Trophoblast cell (in vitro differentiated cells and primary cell): ENCODE data around the gene SPANXN2.

Experiments used
- DNase-seq, 2 donors: peaks; one replicate each; pipeline ENCODE4 v3.0.0-alpha.2; 2016
- H2AFZ ChIP-seq: 2 replicates; pipeline ENCODE4 v1.6.1; 2013; ENCODE audit warnings: low read length, moderate library complexity, mild to moderate bottlenecking; ENCODE audit not compliant: insufficient read depth, poor library complexity
- H2AK5ac ChIP-seq: 2 replicates; pipeline ENCODE4 v1.6.1; 2013; ENCODE audit warnings: mild to moderate bottlenecking, low read length
- H2BK120ac ChIP-seq: 2 replicates; pipeline ENCODE4 v1.6.1; 2013; ENCODE audit warnings: low read length, mild to moderate bottlenecking, moderate library complexity; ENCODE audit not compliant: insufficient read depth, poor library complexity
- H2BK12ac ChIP-seq: 2 replicates; pipeline ENCODE4 v1.6.1; 2013; ENCODE audit warnings: mild to moderate bottlenecking, low read length, moderate library complexity
- H2BK5ac ChIP-seq: 2 replicates; pipeline ENCODE4 v1.6.1; 2013; ENCODE audit warnings: low read length, low read depth, moderate library complexity, mild to moderate bottlenecking; ENCODE audit not compliant: poor library complexity
- H3K14ac ChIP-seq: 2 replicates; pipeline ENCODE4 v1.6.1; 2013; ENCODE audit warnings: mild to moderate bottlenecking, low read length
- H3K18ac ChIP-seq: 2 replicates; pipeline ENCODE4 v1.6.1; 2013; ENCODE audit warnings: mild to moderate bottlenecking, low read length
- H3K23ac ChIP-seq: 2 replicates; pipeline ENCODE4 v1.6.1; 2013; ENCODE audit warnings: low read length
- H3K27ac ChIP-seq: 2 replicates; pipeline ENCODE4 v1.5.1; 2013; ENCODE audit warnings: low read depth, mild to moderate bottlenecking, inconsistent platforms, low read length, moderate library complexity
- H3K27me3 ChIP-seq: 2 replicates; pipeline ENCODE4 v1.6.1; 2013; ENCODE audit warnings: inconsistent platforms, mild to moderate bottlenecking, low read length, moderate library complexity; ENCODE audit not compliant: insufficient read depth
- H3K36me3 ChIP-seq, 2 experiments: 1 replicate in 1 of 2; 2 replicates in 1 of 2; pipeline ENCODE4 v1.6.1; 2013; ENCODE audit warnings: low read length in 2 of 2, mild to moderate bottlenecking in 2 of 2, moderate library complexity in 1 of 2; ENCODE audit not compliant: insufficient read depth in 2 of 2, control insufficient read depth in 1 of 2
- H3K4ac ChIP-seq: 2 replicates; pipeline ENCODE4 v1.6.1; 2013; ENCODE audit warnings: low read depth, mild to moderate bottlenecking, low read length, moderate library complexity
- H3K4me1 ChIP-seq, 2 experiments: 1 replicate in 1 of 2; 2 replicates in 1 of 2; pipeline ENCODE4 v1.6.1; 2013; ENCODE audit warnings: low read length in 2 of 2, mild to moderate bottlenecking in 2 of 2, moderate library complexity in 1 of 2; ENCODE audit not compliant: insufficient read depth in 2 of 2, control insufficient read depth in 1 of 2
- H3K4me2 ChIP-seq: 2 replicates; pipeline ENCODE4 v1.6.1; 2013; ENCODE audit warnings: inconsistent platforms, mild to moderate bottlenecking, low read length, moderate library complexity
- H3K4me3 ChIP-seq: 2 replicates; pipeline ENCODE4 v1.5.1; 2013; ENCODE audit warnings: mild to moderate bottlenecking, low read depth, low read length, inconsistent platforms
- H3K79me1 ChIP-seq: one replicate; pipeline ENCODE4 v1.6.1; 2013; ENCODE audit warnings: low read length
- H3K79me2 ChIP-seq: 2 replicates; pipeline ENCODE4 v1.6.1; 2013; ENCODE audit warnings: low read length, mild to moderate bottlenecking; ENCODE audit not compliant: control insufficient read depth, insufficient read depth, poor library complexity
- H3K9ac ChIP-seq: 2 replicates; pipeline ENCODE4 v1.6.1; 2013; ENCODE audit warnings: mild to moderate bottlenecking, low read length
- H3K9me3 ChIP-seq: 2 replicates; pipeline ENCODE4 v1.6.1; 2013; ENCODE audit warnings: low read depth, mild to moderate bottlenecking, control low read depth, inconsistent platforms, low read length; ENCODE audit not compliant: insufficient read depth
- H4K12ac ChIP-seq: 2 replicates; pipeline ENCODE4 v1.6.1; 2013; ENCODE audit warnings: low read depth, mild to moderate bottlenecking, low read length, moderate library complexity
- H4K8ac ChIP-seq: 2 replicates; pipeline ENCODE4 v1.6.1; 2013; ENCODE audit warnings: low read depth, mild to moderate bottlenecking, low read length, moderate library complexity
- H4K91ac ChIP-seq: one replicate; pipeline ENCODE4 v1.6.1; 2013; ENCODE audit warnings: low read depth, mild to moderate bottlenecking, low read length, moderate library complexity
- WGBS: extraction: QIAGEN DNeasy Blood & Tissue Kit; methylation state at CpG from one replicate; pipeline ENCODE4 v1.1.7; 2013; ENCODE audit warnings: missing lambda C conversion rate; ENCODE audit not compliant: insufficient read length, insufficient coverage; ENCODE audit errors: extremely low coverage; 5-methylcytosine and 5-hydroxymethylcytosine counted together

Gene SPANXN2

GRCh38 chrX:143757375-143757774 is 36.8 kb upstream of the SPANXN2 start:
- no peak overlapping the region for H4K12ac ChIP-seq
- H3K36me3 ChIP-seq, result no peaks in the 10 kb centered on the region
- no peak overlapping the region for H2BK120ac ChIP-seq
- no peaks in the 10 kb centered on the region for H3K79me2 ChIP-seq
- no peak overlapping the region for H3K18ac ChIP-seq
- H3K9ac ChIP-seq, result no peak overlapping the region
- H3K27ac ChIP-seq, result no peak overlapping the region
- no peak overlapping the region for H3K4ac ChIP-seq
- no peak overlapping the region for H4K8ac ChIP-seq
- H3K23ac ChIP-seq, result no peak overlapping the region
- no peak overlapping the region for H3K14ac ChIP-seq
- H4K91ac ChIP-seq, result no peak overlapping the region
- no peak overlapping the region for H3K4me3 ChIP-seq
- H2BK5ac ChIP-seq, result no peak overlapping the region
- WGBS, result no CpG with 5 or more reads among the region's 37 CpGs
- no peak for DNase-seq
- H3K27me3 ChIP-seq, result no peaks in the 10 kb centered on the region
- no peak overlapping the region for H3K4me2 ChIP-seq
- H2AFZ ChIP-seq, result no peak overlapping the region
- no peaks in the 10 kb centered on the region for H3K79me1 ChIP-seq
- H3K4me1 ChIP-seq, result no peaks in the 10 kb centered on the region
- no peak overlapping the region for H2AK5ac ChIP-seq
- H3K9me3 ChIP-seq, result no peaks in the 10 kb centered on the region
- no peak overlapping the region for H2BK12ac ChIP-seq

- no peaks in the 10 kb centered on the region for H3K9me3 ChIP-seq
- H3K36me3 ChIP-seq, result no peaks in the 10 kb centered on the region
- H3K4me2 ChIP-seq, result no peak overlapping the region
- H3K4ac ChIP-seq, result no peak overlapping the region
- no peaks in the 10 kb centered on the region for H3K27me3 ChIP-seq
- H2AFZ ChIP-seq, result no peak overlapping the region
- H2BK5ac ChIP-seq, result no peak overlapping the region
- no peak for DNase-seq
- H4K91ac ChIP-seq, result no peak overlapping the region
- H2BK12ac ChIP-seq, result no peak overlapping the region
- H3K14ac ChIP-seq, result no peak overlapping the region
- no peak overlapping the region for H2BK120ac ChIP-seq
- H3K9ac ChIP-seq, result no peak overlapping the region
- no peaks in the 10 kb centered on the region for H3K79me1 ChIP-seq
- H3K18ac ChIP-seq, result no peak overlapping the region
- H3K79me2 ChIP-seq, result no peaks in the 10 kb centered on the region
- no peak overlapping the region for H4K12ac ChIP-seq
- no peak overlapping the region for H3K27ac ChIP-seq
- H3K4me1 ChIP-seq, result no peaks in the 10 kb centered on the region
- no peak overlapping the region for H3K23ac ChIP-seq
- H3K4me3 ChIP-seq, result no peak overlapping the region
- no CpG with 5 or more reads among the region's 3 CpGs for WGBS
- no peak overlapping the region for H4K8ac ChIP-seq
- no peak overlapping the region for H2AK5ac ChIP-seq
These were observed 33.6 kb upstream of the SPANXN2 start for GRCh38 chrX:143754183-143754582.

GRCh38 chrX:143733866-143734265 is 13.3 kb upstream of the SPANXN2 start:
- no peak overlapping the region for H3K4me3 ChIP-seq
- no peaks in the 10 kb centered on the region for H3K36me3 ChIP-seq
- H2BK5ac ChIP-seq, result no peak overlapping the region

GRCh38 chrX:143726296-143726695 is 5.7 kb upstream of the SPANXN2 start:
- no peak overlapping the region for H4K8ac ChIP-seq
- DNase-seq, result no peak
- H2BK12ac ChIP-seq, result no peak overlapping the region
- H4K12ac ChIP-seq, result no peak overlapping the region
- no peaks in the 10 kb centered on the region for H3K79me2 ChIP-seq
- H3K79me1 ChIP-seq, result no peaks in the 10 kb centered on the region
- H3K4ac ChIP-seq, result no peak overlapping the region
- H3K9ac ChIP-seq, result no peak overlapping the region
- H3K23ac ChIP-seq, result no peak overlapping the region
- H4K91ac ChIP-seq, result no peak overlapping the region
- H3K27me3 ChIP-seq, result no peaks in the 10 kb centered on the region
- no peak overlapping the region for H3K4me3 ChIP-seq
- no peak overlapping the region for H3K18ac ChIP-seq
- H3K27ac ChIP-seq, result no peak overlapping the region
- no peaks in the 10 kb centered on the region for H3K36me3 ChIP-seq
- H2BK5ac ChIP-seq, result no peak overlapping the region
- peaks cover 4% of the 10 kb centered on the region for H3K9me3 ChIP-seq
- no peak overlapping the region for H2AK5ac ChIP-seq
- H3K4me2 ChIP-seq, result no peak overlapping the region
- H3K4me1 ChIP-seq, result no peaks in the 10 kb centered on the region
- no peak overlapping the region for H2BK120ac ChIP-seq
- H3K14ac ChIP-seq, result no peak overlapping the region
- no peak overlapping the region for H2AFZ ChIP-seq
- no CpG with 5 or more reads among the region's 17 CpGs for WGBS

More at GRCh38 chrX:143733866-143734265, 13.3 kb upstream of the SPANXN2 start:
- Histone ChIP-seq H3K18ac (no peak overlapping the region), H3K79me1 (no peaks in the 10 kb centered on the region), H3K4ac (no peak overlapping the region), H2BK120ac (no peak overlapping the region), H3K79me2 (no peaks in the 10 kb centered on the region), H3K27me3 (no peaks in the 10 kb centered on the region), H2AFZ (no peak overlapping the region), H3K9ac (no peak overlapping the region), H3K23ac (no peak overlapping the region), H4K12ac (no peak overlapping the region), H3K9me3 (no peaks in the 10 kb centered on the region), H3K27ac (no peak overlapping the region), H3K4me2 (no peak overlapping the region), H3K4me1 (no peaks in the 10 kb centered on the region), H3K14ac (no peak overlapping the region), H4K91ac (no peak overlapping the region), H2AK5ac (no peak overlapping the region), H2BK12ac (no peak overlapping the region), H4K8ac (no peak overlapping the region)
- DNase-seq, result no peak
